ENCODE measurements around the gene POLD2. TPM values are rescaled to one million over a fixed set of nuclear protein-coding genes. Genes with fewer than 3 reads are reported as not detected.

Gene POLD2
- total and polyA plus RNA-seq, 2 of the 13 experiments (the other 11 are each of a cell fraction or from before 2014, with no cell fraction given), result 87.6 to 95.1 TPM

GRCh38 chr7:44159824-44160630 lies 36.7 kb upstream of the POLD2 start:
- Histone ChIP-seq H3K4me2 (ENCODE audit: low read depth, low read length) (no peak overlapping the region), H3K9me3 (ENCODE audit: low read length) (no peaks in the 10 kb centered on the region), H3K27ac (ENCODE audit: extremely low read length, insufficient read depth, low read length) (no peak overlapping the region), H3K9ac (ENCODE audit: insufficient read depth, low read depth, low read length) (no peak overlapping the region), H3K79me2 (ENCODE audit: insufficient read depth, low read length) (no peaks in the 10 kb centered on the region), H3K4me3 (replicated peaks in 1 of 3; ENCODE audit: insufficient read depth in 1 of 3, low read depth in 2 of 3, low read length in 3 of 3) (no peak overlapping the region), H3K36me3 (replicated peaks in 1 of 2; ENCODE audit: control insufficient read depth in 1 of 2, insufficient read depth in 2 of 2, low read length in 2 of 2) (no peaks in the 10 kb centered on the region), H3K27me3 (ENCODE audit: control insufficient read depth in 1 of 2, insufficient read depth in 2 of 2, low read length in 2 of 2) (peaks cover 0 to 10% of the 10 kb centered on the region in 2 experiments; a peak in 3 of 5 replicates), H3K4me1 (ENCODE audit: insufficient read depth, low read length) (no peaks in the 10 kb centered on the region), H4K20me1 (ENCODE audit: insufficient read depth, low read length) (no peaks in the 10 kb centered on the region), H2AFZ (ENCODE audit: low read length) (no peak overlapping the region)
- ChIA-PET POLR2A (no interaction called here), CTCF (ENCODE audit: low intra/inter-chr PET ratio, low total read pairs) (no interaction called here)
- in situ Hi-C loops (cut with HindIII; ENCODE audit: extremely low pct_ligation_motif_present, low pct_unique_long_range_greater_than_20kb), result no loop called here
- intact Hi-C loops (cut with micrococcal nuclease; ENCODE audit: unreplicated experiment), result no loop called here
- FAIRE-seq (no peak), ATAC-seq (no peak), DNase-seq (ENCODE audit: low spot score) (no peak)
- BruUV-seq (replicated peaks), result no TSS peak
- 41% methylated on average over 5 of the region's 5 CpGs for WGBS (ENCODE audit: low lambda C conversion rate)
- TF ChIP-seq ZNF816 (CRISPR knock-in tag; IDR thresholded peaks at IDR 0.05; ENCODE audit: borderline replicate concordance) (no peak), ZNF550 (CRISPR knock-in tag; IDR thresholded peaks at IDR 0.05; ENCODE audit: borderline replicate concordance) (no peak), SMYD3 (CRISPR knock-in tag; IDR thresholded peaks at IDR 0.05) (no peak), SMC3 (IDR thresholded peaks at IDR 0.05; ENCODE audit: low read length) (no peak), POLR2G (IDR thresholded peaks at IDR 0.05; ENCODE audit: low read depth, low read length) (no peak), NFE2 (CRISPR knock-in tag; IDR thresholded peaks at IDR 0.05) (no peak), ZBTB46 (CRISPR knock-in tag; IDR thresholded peaks at IDR 0.05; ENCODE audit: borderline replicate concordance) (no peak), NFE2L1 (CRISPR knock-in tag; IDR thresholded peaks at IDR 0.05; ENCODE audit: borderline replicate concordance) (no peak), ARHGAP35 (CRISPR knock-in tag; IDR thresholded peaks at IDR 0.05; ENCODE audit: borderline replicate concordance) (no peak)
- TF ChIP-seq, protein P1, sequence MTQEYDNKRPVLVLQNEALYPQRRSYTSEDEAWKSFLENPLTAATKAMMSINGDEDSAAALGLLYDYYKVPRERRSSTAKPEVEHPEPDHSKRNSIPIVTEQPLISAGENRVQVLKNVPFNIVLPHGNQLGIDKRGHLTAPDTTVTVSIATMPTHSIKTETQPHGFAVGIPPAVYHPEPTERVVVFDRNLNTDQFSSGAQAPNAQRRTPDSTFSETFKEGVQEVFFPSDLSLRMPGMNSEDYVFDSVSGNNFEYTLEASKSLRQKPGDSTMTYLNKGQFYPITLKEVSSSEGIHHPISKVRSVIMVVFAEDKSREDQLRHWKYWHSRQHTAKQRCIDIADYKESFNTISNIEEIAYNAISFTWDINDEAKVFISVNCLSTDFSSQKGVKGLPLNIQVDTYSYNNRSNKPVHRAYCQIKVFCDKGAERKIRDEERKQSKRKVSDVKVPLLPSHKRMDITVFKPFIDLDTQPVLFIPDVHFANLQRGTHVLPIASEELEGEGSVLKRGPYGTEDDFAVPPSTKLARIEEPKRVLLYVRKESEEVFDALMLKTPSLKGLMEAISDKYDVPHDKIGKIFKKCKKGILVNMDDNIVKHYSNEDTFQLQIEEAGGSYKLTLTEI (CRISPR knock-in tag; conservative IDR thresholded peaks at IDR 0.05), result no peak
- TF ChIP-seq, protein P2, sequence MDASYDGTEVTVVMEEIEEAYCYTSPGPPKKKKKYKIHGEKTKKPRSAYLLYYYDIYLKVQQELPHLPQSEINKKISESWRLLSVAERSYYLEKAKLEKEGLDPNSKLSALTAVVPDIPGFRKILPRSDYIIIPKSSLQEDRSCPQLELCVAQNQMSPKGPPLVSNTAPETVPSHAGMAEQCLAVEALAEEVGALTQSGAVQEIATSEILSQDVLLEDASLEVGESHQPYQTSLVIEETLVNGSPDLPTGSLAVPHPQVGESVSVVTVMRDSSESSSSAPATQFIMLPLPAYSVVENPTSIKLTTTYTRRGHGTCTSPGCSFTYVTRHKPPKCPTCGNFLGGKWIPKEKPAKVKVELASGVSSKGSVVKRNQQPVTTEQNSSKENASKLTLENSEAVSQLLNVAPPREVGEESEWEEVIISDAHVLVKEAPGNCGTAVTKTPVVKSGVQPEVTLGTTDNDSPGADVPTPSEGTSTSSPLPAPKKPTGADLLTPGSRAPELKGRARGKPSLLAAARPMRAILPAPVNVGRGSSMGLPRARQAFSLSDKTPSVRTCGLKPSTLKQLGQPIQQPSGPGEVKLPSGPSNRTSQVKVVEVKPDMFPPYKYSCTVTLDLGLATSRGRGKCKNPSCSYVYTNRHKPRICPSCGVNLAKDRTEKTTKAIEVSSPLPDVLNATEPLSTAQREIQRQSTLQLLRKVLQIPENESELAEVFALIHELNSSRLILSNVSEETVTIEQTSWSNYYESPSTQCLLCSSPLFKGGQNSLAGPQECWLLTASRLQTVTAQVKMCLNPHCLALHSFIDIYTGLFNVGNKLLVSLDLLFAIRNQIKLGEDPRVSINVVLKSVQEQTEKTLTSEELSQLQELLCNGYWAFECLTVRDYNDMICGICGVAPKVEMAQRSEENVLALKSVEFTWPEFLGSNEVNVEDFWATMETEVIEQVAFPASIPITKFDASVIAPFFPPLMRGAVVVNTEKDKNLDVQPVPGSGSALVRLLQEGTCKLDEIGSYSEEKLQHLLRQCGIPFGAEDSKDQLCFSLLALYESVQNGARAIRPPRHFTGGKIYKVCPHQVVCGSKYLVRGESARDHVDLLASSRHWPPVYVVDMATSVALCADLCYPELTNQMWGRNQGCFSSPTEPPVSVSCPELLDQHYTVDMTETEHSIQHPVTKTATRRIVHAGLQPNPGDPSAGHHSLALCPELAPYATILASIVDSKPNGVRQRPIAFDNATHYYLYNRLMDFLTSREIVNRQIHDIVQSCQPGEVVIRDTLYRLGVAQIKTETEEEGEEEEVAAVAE (CRISPR knock-in tag; IDR thresholded peaks at IDR 0.05; ENCODE audit: borderline replicate concordance), result no peak
